AML-193 (cell line): ENCODE measurements around the gene GATD1.
A peak's percentile ranks its signal among the peaks of the same experiment; 100 is the strongest.

Experiments used
- DNase-seq, 2 experiments: peaks; one replicate each; lab custom pipeline; 2025; lab: John Stamatoyannopoulos, UW

The GATD1 gene

DNA sequence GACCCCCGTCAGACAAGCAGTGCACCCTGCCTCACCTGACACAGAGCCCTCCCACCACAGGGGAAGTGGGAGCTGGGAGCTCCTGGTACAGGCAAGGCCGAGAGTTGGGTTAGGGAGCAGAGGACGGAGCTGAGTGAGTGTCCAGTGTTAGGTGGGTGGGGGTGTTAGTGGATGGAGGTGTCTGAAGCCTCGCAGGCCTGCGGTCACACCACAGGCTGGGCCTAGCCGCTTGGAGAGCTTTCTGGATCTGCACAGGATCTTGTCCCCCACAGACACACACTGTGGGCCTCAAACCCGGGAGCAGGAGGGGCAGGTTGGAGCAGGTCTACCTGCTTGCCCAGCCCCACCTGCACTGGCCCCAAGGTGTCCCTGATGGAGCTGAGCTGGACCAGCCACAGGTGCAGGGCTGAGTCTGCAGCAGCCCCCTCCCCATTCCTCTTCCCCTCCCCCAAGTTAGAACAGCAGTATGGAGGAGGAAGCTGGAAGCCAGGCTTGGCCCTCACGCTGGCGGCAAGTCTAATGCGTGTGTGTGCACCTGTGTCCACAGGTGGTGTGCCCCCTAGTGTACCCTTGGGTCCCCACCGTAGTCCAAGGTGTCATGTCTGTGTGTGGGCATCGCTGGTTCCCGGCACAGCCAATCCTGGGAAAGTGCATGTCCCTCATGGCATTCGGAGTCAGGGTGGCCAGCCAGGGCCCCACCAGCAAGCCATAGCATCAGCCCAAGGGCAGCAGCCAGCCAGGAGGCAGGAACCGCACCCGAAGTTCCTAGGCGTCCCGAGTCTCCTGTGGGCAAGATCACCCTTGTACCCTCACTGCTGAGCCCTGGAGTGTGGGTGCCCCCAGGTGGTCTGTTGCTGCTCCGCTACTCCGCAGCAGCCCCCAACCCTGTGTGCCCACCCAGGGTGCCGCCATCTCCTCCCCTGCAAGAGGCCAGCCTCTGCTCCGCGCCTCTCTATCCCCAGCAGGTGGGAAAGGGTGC, 2.0 kb upstream of the GATD1 start:
- no peak for DNase-seq

DNA sequence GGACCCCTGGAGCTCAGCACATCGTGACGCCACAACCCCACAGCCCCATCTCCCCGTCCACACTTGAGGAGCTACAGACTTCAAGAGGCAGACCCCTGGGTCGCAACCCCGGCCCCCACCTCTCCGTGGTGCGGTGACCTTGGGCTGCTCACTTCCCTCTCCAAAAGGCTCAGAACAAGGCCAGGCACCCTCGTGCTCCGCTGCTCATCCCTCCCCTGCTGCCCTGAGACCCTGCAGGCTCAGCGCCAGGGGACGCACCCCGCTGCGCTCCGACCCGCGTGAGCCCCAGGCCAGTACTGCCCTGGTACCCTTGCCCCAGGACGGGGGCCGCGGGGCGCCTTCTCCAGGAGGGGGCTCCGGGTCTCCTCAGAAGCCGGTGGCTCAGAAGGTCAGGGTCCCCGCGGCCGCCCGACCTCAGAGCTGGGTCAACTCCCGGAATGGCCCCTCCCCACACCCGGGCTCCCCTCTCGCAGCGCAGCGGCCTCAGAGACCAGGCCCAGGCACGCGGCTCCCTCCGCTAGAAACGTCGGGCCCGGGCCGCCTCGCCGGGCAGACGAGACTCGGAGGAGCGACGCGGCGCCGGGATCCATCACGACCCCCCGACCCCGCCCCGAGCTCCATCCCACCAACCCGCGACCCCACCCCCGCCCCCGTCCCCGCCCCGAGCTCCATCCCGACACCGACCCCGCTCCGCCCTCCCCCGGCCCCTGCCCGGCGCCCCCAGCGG, 563 bp downstream of the GATD1 start:
- DNase-seq: peak in 1 of 2 experiments; percentile 15

GRCh38 chr11:776263-776560, 1.1 kb downstream of the GATD1 start:
- DNase-seq: no peak

GRCh38 chr11:774873-775592, 2.3 kb downstream of the GATD1 start:
- no peak for DNase-seq

DNA sequence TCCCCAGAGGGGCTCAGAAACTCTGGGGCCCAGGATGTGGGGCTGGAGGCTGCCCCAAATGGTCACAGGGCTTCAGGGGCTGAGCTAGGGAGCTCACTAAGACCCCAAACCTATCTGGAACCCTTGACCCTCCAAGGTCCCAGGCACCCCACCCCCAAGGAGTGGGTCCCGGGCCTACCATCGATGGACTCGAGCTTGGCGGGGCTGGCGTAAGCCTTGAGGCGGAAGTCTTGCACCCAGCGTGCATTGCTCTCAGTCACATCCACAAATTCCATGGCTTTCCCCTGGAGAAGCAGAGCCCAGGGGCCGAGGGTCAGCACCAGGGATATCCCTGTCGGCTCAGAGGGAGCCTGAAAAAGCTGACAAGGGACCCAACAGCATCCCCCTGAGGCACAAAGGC, 3.5 kb downstream of the GATD1 start:
- no peak for DNase-seq

DNA sequence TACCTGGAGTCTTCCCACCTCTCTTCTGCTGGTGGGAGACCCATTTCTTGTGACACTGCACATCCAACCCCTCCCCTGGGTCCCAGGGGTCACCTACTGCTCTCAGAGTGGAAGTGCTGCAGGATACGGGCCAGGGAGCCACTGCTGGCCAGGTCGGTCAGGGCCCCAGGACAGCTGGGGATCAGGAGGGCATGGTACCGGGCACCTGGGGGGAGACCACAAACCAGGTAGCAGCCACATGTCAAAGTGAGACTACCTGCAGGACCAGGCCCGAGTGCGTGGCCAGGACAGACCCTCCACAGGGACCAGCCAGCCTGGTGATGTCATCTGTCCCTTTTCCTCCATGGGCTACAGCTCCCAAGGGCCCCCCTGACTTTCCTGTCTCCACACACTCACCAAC, 3.9 kb downstream of the GATD1 start:
- no peak for DNase-seq

DNA sequence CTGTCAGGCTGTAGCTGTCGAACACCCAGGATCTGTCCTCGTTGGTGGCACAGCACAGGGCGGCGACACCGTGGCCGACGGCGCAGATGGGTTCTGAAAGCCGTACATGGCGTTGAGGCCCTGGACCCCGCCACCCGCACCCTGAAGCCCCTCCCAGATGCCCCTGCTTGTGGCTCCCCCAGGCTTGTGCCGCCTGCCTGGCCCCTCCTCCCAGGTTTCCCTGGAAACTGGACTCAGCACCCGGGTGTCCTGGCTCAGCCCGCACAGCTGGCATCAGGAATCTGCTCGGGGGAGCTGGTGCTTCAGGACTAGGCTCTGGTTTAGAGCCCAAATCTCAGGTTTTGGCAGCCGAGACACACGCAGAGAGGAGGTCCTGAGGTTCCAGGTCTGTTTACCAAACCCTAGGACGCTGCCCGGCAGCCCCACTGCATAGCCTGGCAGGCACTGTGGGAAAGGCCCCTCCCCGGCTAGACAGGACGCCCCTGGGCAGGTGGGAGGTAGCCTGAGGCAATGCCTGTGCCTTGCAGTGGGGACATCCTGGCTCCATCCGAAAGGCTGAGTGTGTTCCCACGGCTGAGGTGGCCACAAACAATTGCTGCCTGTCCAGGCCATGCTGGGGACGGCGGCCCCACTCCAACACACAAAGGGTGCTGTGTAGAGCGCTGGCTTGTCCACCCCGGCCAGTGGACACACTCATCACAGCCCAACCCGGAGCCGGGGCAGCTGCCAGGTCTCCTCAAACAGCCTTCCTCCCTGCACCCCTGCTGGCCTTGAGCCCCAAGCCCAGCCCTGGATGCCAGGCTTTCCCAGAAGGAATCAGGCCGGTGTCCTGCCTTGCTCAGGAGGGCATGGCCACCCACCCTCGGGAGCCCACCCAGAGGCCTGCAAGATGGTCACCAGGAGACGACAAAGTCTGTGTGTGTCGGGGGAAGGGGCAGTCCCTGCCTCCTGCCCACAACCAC, 4.6 kb downstream of the GATD1 start:
- DNase-seq: no peak

- no peak for DNase-seq
Measured at GRCh38 chr11:771617-772204, 5.6 kb downstream of the GATD1 start.

GRCh38 chr11:770642-771616, 6.4 kb downstream of the GATD1 start:
- no peak for DNase-seq

DNA sequence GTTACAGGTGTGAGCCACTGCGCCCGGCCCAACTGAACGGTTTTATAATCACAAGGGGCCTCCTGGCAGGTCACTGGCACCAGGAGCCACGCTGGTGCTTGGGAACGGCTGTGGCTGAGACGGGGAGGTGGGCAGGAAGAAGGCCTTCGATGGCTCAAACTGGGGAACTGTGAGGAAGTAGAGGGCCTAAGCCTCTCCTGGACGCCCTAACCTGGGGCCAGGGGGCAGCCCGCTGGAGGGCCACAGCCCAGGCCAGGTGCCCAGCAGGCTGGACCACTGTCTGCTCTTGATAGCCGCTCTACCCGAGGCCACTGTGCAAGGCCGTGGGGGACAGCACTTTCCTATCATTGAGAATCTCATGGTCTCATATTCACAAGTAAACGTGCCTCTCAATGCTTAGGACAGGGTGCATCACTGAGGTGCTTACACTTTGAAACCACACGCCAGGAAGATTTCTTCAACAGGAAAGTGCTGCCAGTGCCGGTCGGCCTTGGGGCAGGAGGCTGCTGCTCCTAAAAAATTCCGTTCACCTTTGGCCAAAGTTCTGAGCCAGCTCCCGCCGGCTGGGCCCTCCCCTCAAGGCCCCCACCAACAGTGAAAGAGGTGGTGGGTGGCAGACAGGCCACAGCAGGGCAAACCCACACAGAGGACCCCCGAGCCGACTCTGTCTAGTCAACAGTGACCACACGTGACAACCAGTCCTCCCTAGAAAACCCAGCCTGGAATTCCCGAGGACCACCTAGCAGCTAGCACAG, 7.2 kb downstream of the GATD1 start:
- DNase-seq: no peak

DNA sequence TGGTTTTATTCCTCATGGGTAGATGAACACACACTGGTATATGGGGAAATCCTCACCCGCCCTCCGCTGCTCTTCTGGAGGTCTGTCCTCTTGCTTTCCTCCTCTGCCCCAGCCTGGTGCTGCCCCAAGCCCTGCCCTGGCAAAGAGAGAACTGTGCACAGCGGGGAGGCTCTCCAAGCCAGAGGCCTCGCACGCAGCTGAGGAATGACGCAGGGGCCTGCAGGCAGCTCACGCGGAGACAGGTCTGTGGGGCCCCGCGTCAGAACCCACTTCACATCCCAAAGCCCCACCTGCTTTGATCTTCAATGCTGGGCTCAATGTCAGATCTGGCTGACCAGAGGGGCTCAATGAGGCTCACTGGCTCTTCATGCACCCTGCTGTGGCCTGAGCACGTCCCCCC, 10.0 kb downstream of the GATD1 start:
- DNase-seq: no peak

GRCh38 chr11:766936-767210, 10.4 kb downstream of the GATD1 start:
- no peak for DNase-seq

DNA sequence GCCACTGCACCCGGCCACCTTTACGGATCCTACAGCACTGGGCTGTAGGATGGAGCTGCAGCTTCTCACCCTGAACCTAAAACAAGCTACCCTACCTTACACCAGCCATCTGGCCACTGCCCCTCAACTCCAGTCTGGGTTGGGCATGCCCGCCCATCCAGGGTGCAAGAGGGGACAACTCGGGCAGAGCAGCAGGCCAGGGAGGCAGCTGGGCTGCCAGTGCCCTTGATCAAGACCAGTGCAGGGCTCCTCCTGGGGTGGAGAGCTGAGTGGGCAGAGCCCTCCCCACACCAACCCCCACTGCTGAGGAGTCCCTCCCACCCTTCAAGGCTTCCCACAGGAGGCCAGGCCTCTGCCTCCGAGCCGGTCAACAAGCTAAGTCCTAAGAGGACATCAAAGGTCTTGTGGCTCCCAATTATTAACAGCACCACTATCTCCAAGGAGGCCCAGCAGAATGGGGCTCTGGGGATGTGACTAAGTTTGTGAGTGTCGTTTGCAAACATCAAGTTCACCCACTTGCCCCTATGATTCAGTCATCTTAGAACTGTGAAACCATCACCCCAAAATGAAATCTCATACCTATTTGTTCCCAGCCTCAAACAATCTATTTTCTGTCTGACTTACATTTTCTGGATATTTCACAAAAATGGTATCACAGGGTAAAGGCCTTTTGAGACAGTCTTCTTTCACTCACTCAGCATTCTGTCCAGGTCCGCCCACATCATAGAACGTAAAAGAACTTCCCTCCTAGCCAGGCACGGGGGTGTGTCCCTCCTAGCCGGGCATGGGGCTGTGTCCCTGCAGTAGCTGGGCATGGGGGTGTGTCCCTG, 11.0 kb downstream of the GATD1 start:
- no peak for DNase-seq

- DNase-seq: no peak
Measured at GRCh38 chr11:765802-766091, 11.5 kb downstream of the GATD1 start.

- peak; percentile 41 to 43 for DNase-seq
Measured at GRCh38 chr11:765025-765801, 12.1 kb downstream of the GATD1 start.

DNA sequence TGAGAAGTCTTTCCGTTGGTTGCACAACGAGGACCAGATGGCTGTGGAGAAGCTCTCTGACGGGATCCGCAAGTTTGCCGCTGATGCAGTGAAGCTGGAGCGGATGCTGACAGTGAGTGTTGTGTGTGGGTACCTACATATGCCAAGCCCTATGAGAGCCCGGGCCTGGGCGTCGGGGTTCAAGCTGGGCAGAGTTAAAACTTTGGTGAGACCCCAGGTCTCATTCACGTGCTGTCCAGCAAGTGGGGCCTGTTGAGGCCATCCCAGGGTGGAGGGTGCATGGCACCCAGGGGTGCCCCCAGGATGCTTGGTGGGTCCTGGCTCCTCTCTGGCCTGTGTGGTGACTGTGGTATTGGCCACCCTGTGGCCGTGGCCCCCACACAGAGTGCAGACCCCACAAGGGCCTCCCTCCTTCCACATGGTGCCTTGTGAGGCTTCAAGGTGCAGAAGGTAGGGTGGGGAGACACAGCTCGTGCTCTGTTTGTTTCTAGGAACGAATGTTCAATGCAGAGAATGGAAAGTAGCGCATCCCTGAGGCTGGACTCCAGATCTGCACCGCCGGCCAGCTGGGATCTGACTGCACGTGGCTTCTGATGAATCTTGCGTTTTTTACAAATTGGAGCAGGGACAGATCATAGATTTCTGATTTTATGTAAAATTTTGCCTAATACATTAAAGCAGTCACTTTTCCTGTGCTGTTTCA, 12.8 kb downstream of the GATD1 start:
- DNase-seq: no peak

- DNase-seq: no peak
Measured at GRCh38 chr11:763549-764321, 13.6 kb downstream of the GATD1 start.
